AG09309 (cell line): Measurements from ENCODE around the gene LRRC53.

ENCODE experiments used
- DNase-seq: peaks from one replicate; pipeline ENCODE4 v3.0.0-alpha.2; 2010; ENCODE audit warnings: low read depth
- H3K4me3 ChIP-seq: 2 replicates; pipeline ENCODE4 v1.5.1; 2011; ENCODE audit warnings: mild to moderate bottlenecking, low read depth, low read length, moderate library complexity; ENCODE audit not compliant: control insufficient read depth
- TF ChIP-seq, protein P1 (sequence below): IDR thresholded peaks from 2 replicates; pipeline ENCODE4 v1.5.1; 2011; ENCODE audit warnings: mild to moderate bottlenecking, low read depth, low read length, inconsistent platforms; ENCODE audit not compliant: insufficient read depth, control insufficient read depth; ENCODE audit errors: missing control alignments

The LRRC53 gene

DNA sequence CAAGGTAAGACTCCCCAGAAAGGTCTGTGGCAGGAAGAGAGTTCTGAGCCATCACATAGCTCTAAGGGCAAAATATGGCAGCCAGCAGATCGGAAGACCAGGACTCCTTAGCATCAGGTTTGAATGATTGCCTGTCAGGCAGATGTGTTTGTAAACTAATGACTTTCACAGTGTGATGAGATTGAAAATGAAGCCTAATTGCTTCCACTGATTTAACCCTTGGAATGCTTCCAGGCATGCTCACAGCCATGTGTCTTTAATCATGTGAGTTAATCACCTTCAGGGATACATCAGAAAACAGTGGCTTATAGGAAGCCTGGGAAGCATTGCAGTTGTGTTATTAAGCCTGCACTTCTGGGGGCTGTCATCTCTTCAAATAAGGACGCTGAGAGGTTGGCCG lies 82.8 kb downstream of the LRRC53 start:
- no peak for DNase-seq
- TF ChIP-seq, protein P1, sequence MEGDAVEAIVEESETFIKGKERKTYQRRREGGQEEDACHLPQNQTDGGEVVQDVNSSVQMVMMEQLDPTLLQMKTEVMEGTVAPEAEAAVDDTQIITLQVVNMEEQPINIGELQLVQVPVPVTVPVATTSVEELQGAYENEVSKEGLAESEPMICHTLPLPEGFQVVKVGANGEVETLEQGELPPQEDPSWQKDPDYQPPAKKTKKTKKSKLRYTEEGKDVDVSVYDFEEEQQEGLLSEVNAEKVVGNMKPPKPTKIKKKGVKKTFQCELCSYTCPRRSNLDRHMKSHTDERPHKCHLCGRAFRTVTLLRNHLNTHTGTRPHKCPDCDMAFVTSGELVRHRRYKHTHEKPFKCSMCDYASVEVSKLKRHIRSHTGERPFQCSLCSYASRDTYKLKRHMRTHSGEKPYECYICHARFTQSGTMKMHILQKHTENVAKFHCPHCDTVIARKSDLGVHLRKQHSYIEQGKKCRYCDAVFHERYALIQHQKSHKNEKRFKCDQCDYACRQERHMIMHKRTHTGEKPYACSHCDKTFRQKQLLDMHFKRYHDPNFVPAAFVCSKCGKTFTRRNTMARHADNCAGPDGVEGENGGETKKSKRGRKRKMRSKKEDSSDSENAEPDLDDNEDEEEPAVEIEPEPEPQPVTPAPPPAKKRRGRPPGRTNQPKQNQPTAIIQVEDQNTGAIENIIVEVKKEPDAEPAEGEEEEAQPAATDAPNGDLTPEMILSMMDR = no peak

DNA sequence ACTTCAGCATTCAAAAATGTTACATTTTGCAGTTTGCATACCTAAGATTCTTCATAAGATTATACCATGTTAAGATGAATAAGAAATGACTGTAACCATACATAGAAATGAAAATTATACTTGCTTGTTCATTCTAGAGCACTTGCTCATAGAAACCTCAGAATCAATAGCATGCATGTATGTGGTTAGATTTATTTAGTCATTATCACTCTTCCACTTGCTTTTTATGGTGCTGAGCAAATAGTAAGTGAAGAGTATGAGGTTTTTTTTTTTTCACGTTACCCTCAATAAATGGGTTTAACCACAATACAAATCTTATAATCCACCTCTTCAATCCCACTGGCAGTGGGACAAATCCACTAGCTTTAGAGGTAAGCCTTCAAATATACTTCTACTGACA lies 84.7 kb downstream of the LRRC53 start:
- peak; percentile 2 for DNase-seq
- TF ChIP-seq, protein P1 = no peak
- no peak overlapping the region for H3K4me3 ChIP-seq

More for the DNA sequence above, 82.8 kb downstream of the LRRC53 start:
- H3K4me3 ChIP-seq = no peak overlapping the region

DNA sequence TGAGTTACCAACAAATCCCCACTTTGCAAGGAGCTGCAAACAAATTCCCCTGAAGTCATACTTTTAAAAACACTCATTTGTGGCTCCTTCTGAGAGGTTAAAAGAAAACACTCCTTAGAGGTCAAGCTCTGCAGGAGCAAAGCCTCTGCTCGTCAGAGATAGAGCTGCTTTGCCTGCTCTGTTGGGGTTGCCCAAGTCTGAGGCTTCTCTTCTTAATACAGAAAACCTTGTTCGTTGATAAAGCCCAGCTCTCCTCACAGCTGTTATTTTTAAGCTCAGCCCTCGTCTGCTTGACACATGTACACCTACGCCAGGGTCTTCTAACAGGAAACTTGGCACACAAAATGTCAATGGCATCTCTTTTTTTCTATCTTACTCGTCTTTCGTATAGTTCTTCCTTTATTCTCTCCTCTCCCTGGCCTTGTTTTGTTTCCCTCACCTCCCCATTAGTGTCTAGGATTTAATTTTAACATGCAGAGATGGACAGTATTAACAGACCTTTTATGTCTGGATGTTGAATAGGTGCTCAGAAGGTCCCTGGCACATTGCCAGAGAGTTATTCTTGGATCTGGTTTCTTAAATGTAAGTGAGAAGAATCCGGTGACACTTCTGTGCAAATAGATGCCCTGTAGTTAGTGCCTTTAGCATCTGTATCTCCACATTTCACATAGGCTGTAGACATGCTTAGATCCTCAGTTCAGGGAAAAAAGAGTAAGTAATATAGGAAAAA lies 86.0 kb downstream of the LRRC53 start:
- H3K4me3 ChIP-seq = no peak overlapping the region
- DNase-seq = no peak
- TF ChIP-seq, protein P1 = no peak

DNA sequence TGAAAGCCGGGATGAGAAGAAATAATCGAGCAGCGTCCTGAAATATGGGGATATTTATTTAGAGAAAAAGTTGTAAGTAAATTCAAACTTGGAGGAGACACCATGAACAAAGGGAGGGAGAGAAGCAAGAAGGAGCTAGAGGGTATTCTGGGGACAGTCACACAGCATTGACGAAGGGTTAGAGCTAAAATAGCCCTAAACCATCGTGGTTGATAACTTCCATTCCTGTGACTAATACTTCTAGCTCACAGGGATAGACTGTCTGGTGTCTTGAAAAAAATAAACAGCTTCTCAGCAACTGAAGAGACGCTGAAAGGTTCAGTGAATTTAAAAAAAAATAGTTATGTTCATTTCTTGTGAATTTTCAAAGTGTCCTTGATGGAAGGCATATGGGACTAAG lies 86.7 kb downstream of the LRRC53 start:
- no peak for DNase-seq
- TF ChIP-seq, protein P1 = no peak
- no peak overlapping the region for H3K4me3 ChIP-seq

DNA sequence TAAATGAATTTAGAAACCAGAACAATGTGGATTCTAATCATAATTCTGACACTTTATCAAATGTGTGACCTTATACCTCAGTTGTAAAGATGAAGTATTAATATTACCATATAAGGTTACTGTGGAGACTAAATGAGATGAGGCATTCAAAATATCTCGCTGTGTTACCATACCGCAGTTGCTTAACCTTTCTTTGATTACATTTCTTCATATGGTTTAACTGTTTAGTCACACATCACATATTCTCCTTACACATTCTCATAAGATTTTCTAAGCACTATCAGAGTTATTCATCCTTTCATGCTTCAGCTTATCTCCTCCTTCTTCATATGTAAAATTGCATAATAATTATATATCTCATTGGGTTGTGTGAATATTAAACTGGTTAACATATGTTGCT lies 88.9 kb downstream of the LRRC53 start:
- no peak for DNase-seq
- no peak overlapping the region for H3K4me3 ChIP-seq
- TF ChIP-seq, protein P1 = no peak

DNA sequence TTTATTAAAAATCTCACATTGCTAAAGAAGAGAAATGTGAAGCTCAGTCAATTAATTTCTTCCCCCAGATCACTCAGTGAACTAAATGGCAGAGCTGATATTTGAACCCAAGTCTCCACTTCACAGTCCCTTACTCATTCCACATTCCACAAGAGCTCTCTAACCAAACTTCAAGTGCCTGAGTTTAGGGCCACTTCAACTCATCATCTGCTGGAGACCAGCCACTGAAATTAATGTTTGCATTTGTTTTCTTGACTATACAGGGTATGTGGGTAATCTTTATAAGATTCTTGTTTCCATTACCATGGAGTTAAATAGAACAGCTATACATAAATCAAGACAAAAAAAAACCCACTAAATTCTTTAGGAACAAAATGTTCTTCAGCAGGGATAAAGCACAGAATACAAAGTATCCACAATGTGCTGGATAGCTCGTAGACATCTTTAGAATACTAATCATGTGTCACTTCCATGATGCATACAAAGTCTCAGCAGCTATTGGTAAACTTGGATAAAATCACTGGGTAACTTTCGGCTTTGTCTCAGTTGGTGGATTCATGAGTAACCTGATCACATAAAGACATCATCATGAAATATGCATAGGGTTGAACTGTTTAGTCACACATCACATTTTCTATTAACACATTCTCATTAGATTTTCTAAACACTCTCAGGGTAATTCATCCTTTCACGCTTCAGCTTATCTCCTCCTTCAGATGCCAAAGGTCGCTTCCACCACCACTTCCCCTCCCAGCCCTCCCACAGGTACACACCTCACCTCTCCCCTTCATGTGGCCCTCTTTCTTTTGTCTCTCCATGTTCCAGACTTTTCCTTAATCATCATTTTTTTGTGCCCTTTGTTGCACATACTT lies 89.8 kb downstream of the LRRC53 start:
- no peak for DNase-seq
- TF ChIP-seq, protein P1 = no peak
- H3K4me3 ChIP-seq = no peak overlapping the region
